Nephron progenitor cell (in vitro differentiated cells): ENCODE data around the gene AK8.

ENCODE experiments used
- DNase-seq: peaks from one replicate; pipeline ENCODE4 v3.0.0; 2021
- H3K27ac Mint-ChIP-seq: 2 replicates; pipeline ENCODE4 v1.8.0; 2021; ENCODE audit warnings: mild to moderate bottlenecking, moderate library complexity, mixed read lengths
- H3K27me3 Mint-ChIP-seq: 2 replicates; pipeline ENCODE4 v1.8.0; 2021; ENCODE audit warnings: mild to moderate bottlenecking, low read depth, mixed read lengths; ENCODE audit not compliant: poor library complexity
- H3K36me3 Mint-ChIP-seq: 2 replicates; pipeline ENCODE4 v1.8.0; 2021; ENCODE audit warnings: low read depth, mixed read lengths
- H3K4me1 Mint-ChIP-seq: 2 replicates; pipeline ENCODE4 v1.8.0; 2021; ENCODE audit warnings: mixed read lengths
- H3K4me3 Mint-ChIP-seq: 2 replicates; pipeline ENCODE4 v1.8.0; 2021; ENCODE audit warnings: mild to moderate bottlenecking, moderate library complexity, mixed read lengths
- H3K9me3 Mint-ChIP-seq: 2 replicates; pipeline ENCODE4 v1.8.0; 2021; ENCODE audit warnings: mild to moderate bottlenecking, moderate library complexity, mixed read lengths
- CTCF ChIP-seq: fragments of 200-600 bp; sonication (generic); IDR thresholded peaks from 2 replicates; pipeline ENCODE4 v1.5.0; 2021; ENCODE audit warnings: antibody characterized with exemption

Gene AK8

DNA sequence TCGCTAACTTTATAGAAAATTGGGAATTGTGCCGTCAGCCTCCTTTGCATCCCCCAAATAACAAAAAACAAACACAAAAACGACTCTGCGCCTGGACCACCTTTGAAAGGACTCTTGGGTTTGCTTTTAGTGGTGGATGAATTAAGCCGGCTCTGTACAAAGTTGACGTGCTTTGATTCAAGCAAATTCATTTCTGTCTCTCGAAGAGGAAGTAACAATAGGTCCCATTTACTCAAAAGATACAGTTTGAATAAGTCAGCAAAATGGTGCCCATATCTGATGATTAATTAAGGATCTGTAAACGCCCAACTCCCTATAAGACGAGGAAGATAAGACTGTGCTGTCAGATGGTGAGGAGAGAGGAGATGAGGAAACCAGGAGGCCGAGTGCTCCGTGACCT, 67.8 kb downstream of the AK8 start:
- H3K4me1 Mint-ChIP-seq, result peaks cover 17% of the 10 kb centered on the region
- no peak for DNase-seq
- TF ChIP-seq CTCF, result no peak
- peaks cover 34% of the 10 kb centered on the region for H3K27me3 Mint-ChIP-seq
- H3K27ac Mint-ChIP-seq, result no peak overlapping the region
- H3K4me3 Mint-ChIP-seq, result no peak overlapping the region
- H3K9me3 Mint-ChIP-seq, result no peaks in the 10 kb centered on the region
- H3K36me3 Mint-ChIP-seq, result no peaks in the 10 kb centered on the region

DNA sequence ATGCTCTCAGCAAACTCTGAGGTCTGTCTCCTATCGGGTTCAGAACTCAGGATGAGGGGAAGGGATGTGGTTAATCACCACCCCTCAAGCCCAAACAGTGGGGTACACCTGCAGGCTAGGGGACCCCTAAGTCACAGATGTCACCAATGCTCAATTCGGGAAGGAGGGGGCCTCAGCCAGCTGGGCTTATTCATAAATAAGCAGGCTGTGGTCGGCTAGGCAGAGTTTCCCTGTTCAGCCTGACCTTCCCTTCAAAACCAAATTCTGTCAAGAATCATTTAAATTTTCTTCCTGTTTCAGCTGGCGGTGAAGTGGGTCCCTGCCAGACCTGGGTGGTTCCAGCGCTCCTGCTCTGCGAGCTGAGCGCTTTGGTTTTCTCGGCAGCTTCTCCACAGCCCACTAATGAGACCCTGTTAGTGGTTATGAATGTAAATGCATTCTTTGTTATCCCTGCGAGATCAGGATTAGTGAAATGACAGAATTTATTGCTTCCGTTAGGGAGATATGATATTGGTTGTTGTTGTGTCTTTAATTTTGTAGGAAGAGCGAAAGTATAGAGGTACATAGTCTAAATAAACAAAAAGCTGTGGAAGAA, 68.3 kb downstream of the AK8 start:
- no peak for TF ChIP-seq CTCF
- Mint-ChIP-seq H3K27ac (no peak overlapping the region), H3K4me1 (peaks cover 23% of the 10 kb centered on the region), H3K9me3 (no peaks in the 10 kb centered on the region), H3K27me3 (peaks cover 38% of the 10 kb centered on the region), H3K36me3 (no peaks in the 10 kb centered on the region), H3K4me3 (no peak overlapping the region)
- DNase-seq, result no peak

- DNase-seq, result no peak
- H3K27me3 Mint-ChIP-seq, result peaks cover 40% of the 10 kb centered on the region
- H3K4me3 Mint-ChIP-seq, result no peak overlapping the region
- peaks cover 31% of the 10 kb centered on the region for H3K4me1 Mint-ChIP-seq
- H3K27ac Mint-ChIP-seq, result no peak overlapping the region
- no peak for TF ChIP-seq CTCF
- no peaks in the 10 kb centered on the region for H3K9me3 Mint-ChIP-seq
- no peaks in the 10 kb centered on the region for H3K36me3 Mint-ChIP-seq
Measured at GRCh38 chr9:132808645-132809044, 69.4 kb downstream of the AK8 start.

DNA sequence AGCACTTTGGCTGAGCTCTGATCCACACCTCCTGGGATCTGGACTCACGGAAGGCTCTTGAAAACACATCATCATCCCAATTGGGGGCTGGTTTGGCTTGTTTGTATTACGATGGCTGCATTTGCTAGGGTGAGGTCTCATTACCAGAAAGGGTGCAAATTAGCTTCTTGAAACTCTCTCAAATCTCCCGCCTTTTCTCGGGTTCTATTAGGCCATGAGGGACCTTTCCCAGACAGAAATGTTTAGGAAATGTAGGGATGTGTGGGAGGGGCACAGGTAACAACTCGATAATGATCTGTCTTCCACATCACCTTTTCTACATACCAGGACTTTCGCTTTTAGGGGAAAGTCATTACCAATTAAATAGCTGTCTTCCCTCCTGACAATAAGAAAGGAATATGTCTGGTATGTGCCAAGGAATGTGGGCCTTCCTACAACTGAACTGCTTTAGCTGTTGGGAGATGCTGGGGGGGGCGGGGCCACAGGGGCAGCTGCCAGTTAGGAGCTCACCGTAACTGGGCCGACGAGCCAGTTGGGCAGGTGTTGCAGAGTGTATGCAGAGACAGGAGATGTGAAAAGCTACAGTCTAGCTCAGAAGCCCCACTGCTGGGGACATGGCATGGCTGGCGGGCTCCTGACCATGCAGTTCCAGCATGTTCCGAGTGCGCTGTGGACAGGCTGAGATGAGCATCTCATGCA, 71.2 kb downstream of the AK8 start:
- no peak overlapping the region for H3K27ac Mint-ChIP-seq
- no peaks in the 10 kb centered on the region for H3K9me3 Mint-ChIP-seq
- no peak for TF ChIP-seq CTCF

GRCh38 chr9:132806306-132806705, 71.8 kb downstream of the AK8 start:
- H3K27ac Mint-ChIP-seq, result no peak overlapping the region
- no peak for DNase-seq
- no peak overlapping the region for H3K4me3 Mint-ChIP-seq
- H3K36me3 Mint-ChIP-seq, result no peaks in the 10 kb centered on the region
- peaks cover 31% of the 10 kb centered on the region for H3K4me1 Mint-ChIP-seq
- no peaks in the 10 kb centered on the region for H3K9me3 Mint-ChIP-seq
- H3K27me3 Mint-ChIP-seq, result peaks cover 49% of the 10 kb centered on the region
- no peak for TF ChIP-seq CTCF

More for the DNA sequence above, 71.2 kb downstream of the AK8 start:
- no peaks in the 10 kb centered on the region for H3K36me3 Mint-ChIP-seq
- no peak overlapping the region for H3K4me3 Mint-ChIP-seq
- H3K4me1 Mint-ChIP-seq, result peaks cover 31% of the 10 kb centered on the region
- DNase-seq, result no peak
- H3K27me3 Mint-ChIP-seq, result peaks cover 44% of the 10 kb centered on the region
